ENCODE data around the gene EFNA4.
A peak's percentile ranks its signal among the peaks of the same experiment; 100 is the strongest.

Gene EFNA4

DNA sequence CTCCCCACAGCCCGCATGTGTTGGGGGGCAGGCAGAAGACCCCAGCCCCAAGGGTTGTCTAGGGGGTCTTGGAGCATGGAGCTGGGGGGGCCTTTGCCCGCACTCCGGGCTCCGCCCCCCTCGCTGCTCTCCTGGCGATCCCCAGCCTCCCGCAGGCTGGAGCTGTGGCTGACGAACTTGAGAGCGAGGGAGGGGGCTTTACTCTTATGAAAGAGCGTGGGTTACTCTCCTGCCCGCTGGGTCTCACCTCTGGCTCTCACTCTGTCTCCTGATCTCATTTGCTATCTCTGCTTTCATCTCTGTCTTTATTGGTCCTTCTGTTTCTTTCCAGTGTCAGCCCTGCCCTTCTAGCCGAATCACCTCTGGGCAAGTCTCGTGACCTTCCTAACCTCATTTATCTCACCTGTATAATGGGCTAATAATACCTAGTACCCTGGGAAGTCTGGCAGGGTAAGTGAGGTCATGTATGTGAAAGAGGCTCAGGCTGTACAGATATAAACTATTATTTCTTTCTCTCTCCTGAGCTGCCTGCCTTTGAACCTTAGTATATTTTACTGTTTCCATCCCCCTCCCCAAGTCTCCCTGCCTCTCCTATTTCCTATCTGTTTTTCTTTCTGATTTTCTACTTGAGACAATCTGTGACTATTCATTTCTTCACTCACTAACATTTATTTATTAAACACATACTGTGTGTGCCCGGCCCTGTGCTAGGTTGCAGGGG, 731 bp downstream of the EFNA4 start:
- peaks cover 23% of the 10 kb centered on the region for H3K36me3 ChIP-seq
- H3K9me3 ChIP-seq (ENCODE audit: severe bottlenecking): no peaks in the 10 kb centered on the region
- peak overlapping the region; percentile 60 for H3K4me3 ChIP-seq (ENCODE audit: low read depth, low read length)
- TF ChIP-seq, protein P1, sequence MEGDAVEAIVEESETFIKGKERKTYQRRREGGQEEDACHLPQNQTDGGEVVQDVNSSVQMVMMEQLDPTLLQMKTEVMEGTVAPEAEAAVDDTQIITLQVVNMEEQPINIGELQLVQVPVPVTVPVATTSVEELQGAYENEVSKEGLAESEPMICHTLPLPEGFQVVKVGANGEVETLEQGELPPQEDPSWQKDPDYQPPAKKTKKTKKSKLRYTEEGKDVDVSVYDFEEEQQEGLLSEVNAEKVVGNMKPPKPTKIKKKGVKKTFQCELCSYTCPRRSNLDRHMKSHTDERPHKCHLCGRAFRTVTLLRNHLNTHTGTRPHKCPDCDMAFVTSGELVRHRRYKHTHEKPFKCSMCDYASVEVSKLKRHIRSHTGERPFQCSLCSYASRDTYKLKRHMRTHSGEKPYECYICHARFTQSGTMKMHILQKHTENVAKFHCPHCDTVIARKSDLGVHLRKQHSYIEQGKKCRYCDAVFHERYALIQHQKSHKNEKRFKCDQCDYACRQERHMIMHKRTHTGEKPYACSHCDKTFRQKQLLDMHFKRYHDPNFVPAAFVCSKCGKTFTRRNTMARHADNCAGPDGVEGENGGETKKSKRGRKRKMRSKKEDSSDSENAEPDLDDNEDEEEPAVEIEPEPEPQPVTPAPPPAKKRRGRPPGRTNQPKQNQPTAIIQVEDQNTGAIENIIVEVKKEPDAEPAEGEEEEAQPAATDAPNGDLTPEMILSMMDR (IDR thresholded peaks at IDR 0.05; ENCODE audit: low read depth, low read length): peak; percentile 5; the same call in 1 of the 2 replicates
- DNase-seq: peak; percentile 89
- no peaks in the 10 kb centered on the region for H3K27me3 ChIP-seq (ENCODE audit: insufficient read depth, low read depth, severe bottlenecking)
- peak overlapping the region; percentile 86 for H3K27ac ChIP-seq

- Histone ChIP-seq H3K27ac (no peak overlapping the region), H3K27me3 (ENCODE audit: insufficient read depth, low read depth, severe bottlenecking) (no peaks in the 10 kb centered on the region), H3K9me3 (ENCODE audit: severe bottlenecking) (no peaks in the 10 kb centered on the region), H3K36me3 (peaks cover 17% of the 10 kb centered on the region), H3K4me3 (ENCODE audit: low read depth, low read length) (no peak overlapping the region)
- TF ChIP-seq, protein P1 (IDR thresholded peaks at IDR 0.05; ENCODE audit: low read depth, low read length): no peak
- no peak for DNase-seq
Observed at GRCh38 chr1:155064832-155065429, 1.4 kb downstream of the EFNA4 start.

DNA sequence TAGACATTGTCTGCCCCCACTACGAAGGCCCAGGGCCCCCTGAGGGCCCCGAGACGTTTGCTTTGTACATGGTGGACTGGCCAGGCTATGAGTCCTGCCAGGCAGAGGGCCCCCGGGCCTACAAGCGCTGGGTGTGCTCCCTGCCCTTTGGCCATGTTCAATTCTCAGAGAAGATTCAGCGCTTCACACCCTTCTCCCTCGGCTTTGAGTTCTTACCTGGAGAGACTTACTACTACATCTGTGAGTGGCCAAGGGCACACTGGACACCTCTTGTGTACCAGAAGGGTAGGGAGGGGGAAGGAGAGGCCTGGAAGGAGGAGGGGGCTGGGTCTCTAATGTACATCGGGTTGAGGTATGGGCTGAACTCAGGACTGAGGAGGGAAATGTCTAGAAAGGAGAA, 3.2 kb downstream of the EFNA4 start:
- TF ChIP-seq, protein P1 (IDR thresholded peaks at IDR 0.05; ENCODE audit: low read depth, low read length): no peak
- no peak overlapping the region for H3K4me3 ChIP-seq (ENCODE audit: low read depth, low read length)
- H3K27ac ChIP-seq: no peak overlapping the region
- no peaks in the 10 kb centered on the region for H3K9me3 ChIP-seq (ENCODE audit: severe bottlenecking)
- peaks cover 6% of the 10 kb centered on the region; the same call in 1 of the 2 replicates for H3K36me3 ChIP-seq
- DNase-seq: no peak
- no peaks in the 10 kb centered on the region for H3K27me3 ChIP-seq (ENCODE audit: insufficient read depth, low read depth, severe bottlenecking)

DNA sequence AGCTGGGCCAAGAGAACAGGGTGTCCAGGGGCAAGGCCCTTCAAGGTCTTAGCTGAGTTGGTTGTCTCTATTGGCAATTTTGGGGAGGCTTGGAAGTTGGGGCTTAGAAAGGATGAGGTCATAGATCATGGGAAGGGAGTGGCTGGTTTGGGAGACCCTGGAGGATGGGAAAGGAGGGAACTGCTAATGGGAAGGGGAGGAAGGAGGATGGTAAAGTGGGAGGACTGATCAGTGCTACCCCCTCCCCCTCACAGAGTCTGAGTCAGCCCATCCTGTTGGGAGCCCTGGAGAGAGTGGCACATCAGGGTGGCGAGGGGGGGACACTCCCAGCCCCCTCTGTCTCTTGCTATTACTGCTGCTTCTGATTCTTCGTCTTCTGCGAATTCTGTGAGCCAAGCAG, 5.1 kb downstream of the EFNA4 start:
- H3K9me3 ChIP-seq (ENCODE audit: severe bottlenecking): no peaks in the 10 kb centered on the region
- H3K27ac ChIP-seq: no peak overlapping the region
- no peak for DNase-seq
- TF ChIP-seq, protein P1 (IDR thresholded peaks at IDR 0.05; ENCODE audit: low read depth, low read length): no peak
- no peaks in the 10 kb centered on the region for H3K27me3 ChIP-seq (ENCODE audit: insufficient read depth, low read depth, severe bottlenecking)
- no peak overlapping the region for H3K4me3 ChIP-seq (ENCODE audit: low read depth, low read length)
- H3K36me3 ChIP-seq: peaks cover 6% of the 10 kb centered on the region; the same call in 1 of the 2 replicates

GRCh38 chr1:155069551-155070157, 6.1 kb downstream of the EFNA4 start:
- Histone ChIP-seq H3K27ac (peak overlapping the region; percentile 0; the same call in 1 of the 2 replicates), H3K27me3 (ENCODE audit: insufficient read depth, low read depth, severe bottlenecking) (no peaks in the 10 kb centered on the region), H3K4me3 (ENCODE audit: low read depth, low read length) (no peak overlapping the region), H3K9me3 (ENCODE audit: severe bottlenecking) (no peaks in the 10 kb centered on the region), H3K36me3 (peaks cover 6% of the 10 kb centered on the region; the same call in 1 of the 2 replicates)
- TF ChIP-seq, protein P1 (IDR thresholded peaks at IDR 0.05; ENCODE audit: low read depth, low read length): no peak
- DNase-seq: peak; percentile 72
